SKM-1 (cell line): ENCODE measurements around the gene H1-8.
"Not testable (repeated sequence)": the region's sequence is repeated elsewhere in the genome, so short reads cannot be mapped to it uniquely, and the experiment has no call there.

Experiments
- DNase-seq: peaks from one replicate; lab custom pipeline; 2025; ENCODE audit not compliant: unreplicated experiment; lab: John Stamatoyannopoulos, UW

Gene H1-8

GRCh38 chr3:129531699-129532098 lies 11.3 kb upstream of the H1-8 start:
- DNase-seq: no peak

- no peak for DNase-seq
Observed at GRCh38 chr3:129532261-129532660, 10.7 kb upstream of the H1-8 start.

GRCh38 chr3:129533406-129533805 lies 9.6 kb upstream of the H1-8 start:
- no peak for DNase-seq

- no peak for DNase-seq
Observed at GRCh38 chr3:129534428-129535027, 8.4 kb upstream of the H1-8 start.

GRCh38 chr3:129535075-129535474 lies 7.9 kb upstream of the H1-8 start:
- no peak for DNase-seq

GRCh38 chr3:129536374-129536667 lies 6.7 kb upstream of the H1-8 start:
- DNase-seq: no peak

DNA sequence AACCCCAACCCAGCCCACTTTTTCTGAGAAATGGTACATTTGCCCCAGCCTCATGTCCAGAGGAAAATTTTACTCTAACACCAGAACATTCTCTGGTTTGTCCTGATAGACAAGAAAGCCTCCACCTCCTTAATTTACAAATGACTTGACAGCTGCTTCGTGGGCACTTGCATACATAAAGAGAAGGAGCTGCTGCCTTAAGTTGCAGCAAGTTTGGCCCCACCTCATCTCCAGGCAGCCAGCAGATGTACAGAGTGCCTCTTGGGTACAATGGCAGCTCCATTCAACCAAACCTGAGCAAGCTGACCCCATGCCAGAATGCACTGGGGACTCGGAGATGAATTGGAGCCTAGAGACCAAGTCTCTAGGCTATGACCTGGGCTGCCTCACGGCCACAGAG lies 6.2 kb upstream of the H1-8 start:
- DNase-seq: no peak

GRCh38 chr3:129539206-129539605 lies 3.8 kb upstream of the H1-8 start:
- no peak for DNase-seq

DNA sequence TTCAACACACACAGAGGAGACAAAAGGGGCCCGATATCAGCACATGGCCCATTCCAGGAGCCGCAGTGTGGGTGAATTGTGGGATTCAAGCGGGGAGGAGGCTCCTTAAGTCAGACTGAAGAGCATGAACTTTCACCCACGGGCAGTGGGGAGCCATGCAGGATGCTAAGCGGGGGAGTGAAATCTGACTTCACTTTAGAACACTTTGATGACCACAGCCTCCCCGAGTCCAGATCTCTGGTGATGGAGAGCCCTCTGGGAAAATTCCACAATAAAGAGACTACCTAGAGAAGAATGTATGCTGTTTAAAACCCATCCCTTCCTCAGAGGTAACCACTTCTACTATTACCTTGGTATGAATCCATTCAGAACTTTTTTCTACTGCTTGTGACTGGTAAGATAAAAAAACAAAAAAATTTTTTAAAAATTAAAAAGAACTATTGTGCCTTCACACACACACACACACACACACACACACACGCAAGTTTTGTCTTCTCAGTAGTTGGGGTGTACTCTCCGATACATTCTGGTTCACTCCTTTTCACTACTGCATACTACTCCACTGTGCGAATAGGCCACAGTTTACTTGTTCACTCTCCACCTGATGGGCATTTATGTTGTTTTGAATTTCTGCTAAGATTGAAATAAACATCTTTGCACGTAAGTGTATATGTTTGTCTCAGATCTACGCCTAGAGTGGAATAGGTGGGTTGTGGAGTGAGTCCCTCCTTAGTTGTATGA lies 2.0 kb upstream of the H1-8 start:
- no peak for DNase-seq

DNA sequence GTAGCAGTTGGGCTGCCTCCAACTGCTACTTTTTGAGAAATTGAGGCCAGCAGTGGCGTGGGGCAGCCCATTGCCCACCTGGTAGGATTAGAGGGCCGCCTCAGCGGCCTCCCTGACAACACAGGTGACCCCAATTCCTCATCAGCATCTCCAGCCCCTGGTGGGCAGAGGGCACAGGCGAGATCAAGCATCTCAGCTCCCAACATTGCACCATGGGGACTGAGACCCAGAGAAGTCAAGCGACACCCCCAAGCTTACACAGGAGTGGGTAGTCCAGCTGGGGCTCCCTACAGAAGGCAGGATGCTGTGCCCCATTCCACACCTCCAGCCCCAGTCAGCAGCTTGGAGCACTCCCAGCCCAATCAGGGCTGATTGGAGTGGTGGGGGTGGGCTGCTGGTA lies 228 bp upstream of the H1-8 start:
- no peak for DNase-seq

- no peak for DNase-seq
Observed at GRCh38 chr3:129543999-129544398, 1.0 kb downstream of the H1-8 start.

DNA sequence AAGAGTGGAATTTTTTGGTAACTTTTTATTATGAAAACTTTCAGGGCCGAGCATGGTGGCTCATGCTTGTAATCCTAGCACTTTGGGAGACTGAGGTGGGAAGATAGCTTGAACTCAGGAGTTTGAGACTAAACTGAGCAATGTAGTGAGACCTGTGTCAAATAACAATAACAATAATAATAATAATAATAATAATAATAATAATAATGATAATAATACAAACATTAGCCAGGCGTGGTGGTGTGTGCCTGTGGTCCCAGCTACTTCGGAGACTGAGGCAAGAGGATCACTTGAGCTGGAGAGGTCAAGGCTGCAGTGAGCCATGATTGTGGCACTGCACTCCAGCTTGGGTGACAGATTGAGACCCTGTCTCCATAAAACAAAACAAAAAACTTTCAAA lies 3.0 kb downstream of the H1-8 start:
- not testable (repeated sequence) for DNase-seq

- no peak for DNase-seq
Observed at GRCh38 chr3:129547241-129547640, 4.3 kb downstream of the H1-8 start.

DNA sequence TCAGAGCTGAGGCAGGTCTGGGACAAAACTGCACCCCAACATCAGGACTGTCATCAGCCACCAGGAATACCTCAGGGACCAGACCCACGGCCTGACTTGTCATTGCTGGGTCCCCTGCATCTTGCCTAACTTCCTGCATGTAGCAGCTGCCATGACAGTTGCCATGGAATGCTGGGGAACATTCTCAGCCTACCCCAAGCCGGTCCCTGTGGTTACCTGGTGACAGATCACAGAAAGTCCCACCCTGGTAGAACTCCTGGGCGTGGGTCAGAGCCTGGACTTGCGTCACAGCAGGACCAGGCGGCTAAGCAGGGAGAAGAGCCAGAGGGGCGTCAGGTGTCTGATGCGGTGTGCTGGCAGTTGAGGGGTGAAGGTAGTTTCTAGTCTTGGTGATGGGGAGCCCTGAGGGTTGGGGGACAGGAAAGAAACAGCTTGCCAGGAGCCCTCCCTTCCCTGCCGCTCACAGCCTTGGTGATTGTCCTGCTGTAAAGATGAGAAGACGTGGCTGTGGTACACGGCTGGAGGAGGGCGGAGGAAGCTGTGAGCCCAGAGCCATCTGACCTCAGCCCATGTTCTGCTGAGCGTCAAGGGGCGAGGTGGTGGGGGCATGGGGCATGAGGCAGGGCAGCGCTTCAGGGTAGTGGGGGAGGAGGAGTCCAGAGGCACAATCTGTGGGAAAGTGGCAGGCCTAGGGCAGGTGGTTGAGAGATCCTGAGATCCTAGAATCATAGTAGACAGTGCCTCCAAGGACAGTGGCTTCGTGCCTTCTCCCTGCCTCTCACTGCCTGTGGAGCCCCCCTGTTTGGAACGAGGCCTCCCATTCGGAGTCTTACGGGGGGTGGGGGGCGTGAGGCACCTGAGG lies 5.4 kb downstream of the H1-8 start:
- DNase-seq: no peak

DNA sequence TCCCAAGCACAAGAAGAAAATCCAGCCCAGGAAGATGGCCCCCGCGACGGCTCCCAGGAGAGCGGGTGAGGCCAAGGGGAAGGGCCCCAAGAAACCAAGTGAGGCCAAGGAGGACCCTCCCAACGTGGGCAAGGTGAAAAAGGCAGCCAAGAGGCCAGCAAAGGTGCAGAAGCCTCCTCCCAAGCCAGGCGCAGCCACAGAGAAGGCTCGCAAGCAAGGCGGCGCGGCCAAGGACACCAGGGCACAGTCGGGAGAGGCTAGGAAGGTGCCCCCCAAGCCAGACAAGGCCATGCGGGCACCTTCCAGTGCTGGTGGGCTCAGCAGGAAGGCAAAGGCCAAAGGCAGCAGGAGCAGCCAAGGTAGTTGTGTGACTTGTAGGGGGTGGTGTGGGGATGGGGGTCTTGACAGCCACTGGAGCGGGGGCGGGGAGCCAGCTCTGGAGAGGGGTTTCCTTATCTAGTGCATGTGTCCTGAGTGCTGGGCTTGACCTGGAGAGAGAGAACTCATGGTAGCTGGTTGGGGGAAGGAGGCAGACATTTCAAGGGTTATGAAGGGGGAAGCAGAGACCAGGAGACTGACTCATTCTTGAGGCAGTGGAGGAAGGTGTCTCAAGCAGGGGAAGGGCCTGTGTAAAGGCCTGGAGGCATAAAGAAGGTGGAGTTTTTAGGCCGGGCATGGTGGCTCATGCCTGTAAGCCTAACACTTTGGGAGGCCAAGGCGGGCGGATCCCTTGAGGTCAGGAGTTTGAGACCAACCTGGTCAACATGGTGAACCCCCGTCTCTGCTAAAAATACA lies 6.2 kb downstream of the H1-8 start:
- peak; percentile 54 for DNase-seq

DNA sequence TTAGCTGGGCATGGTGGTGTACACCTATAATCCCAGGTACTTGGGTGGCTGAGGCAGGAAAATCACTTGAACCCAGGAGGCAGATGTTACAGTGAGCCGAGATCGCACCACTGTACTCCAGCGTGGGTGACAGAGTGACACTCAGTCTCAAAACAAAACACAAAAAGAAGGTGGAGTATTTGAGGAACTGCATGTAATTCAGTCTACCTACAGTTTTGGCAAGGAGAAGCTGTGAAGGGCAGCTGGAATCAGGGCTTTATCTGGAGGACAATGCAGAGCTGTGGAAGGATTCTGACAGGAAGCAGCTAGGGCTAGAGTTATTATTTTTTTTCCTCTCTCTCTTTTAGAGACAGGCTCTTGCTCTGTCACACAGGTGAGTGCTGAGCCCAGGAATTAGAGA lies 6.8 kb downstream of the H1-8 start:
- DNase-seq: no peak

- DNase-seq: no peak
Observed at GRCh38 chr3:129552287-129553050, 9.5 kb downstream of the H1-8 start.

GRCh38 chr3:129553171-129553570 lies 10.2 kb downstream of the H1-8 start:
- no peak for DNase-seq

DNA sequence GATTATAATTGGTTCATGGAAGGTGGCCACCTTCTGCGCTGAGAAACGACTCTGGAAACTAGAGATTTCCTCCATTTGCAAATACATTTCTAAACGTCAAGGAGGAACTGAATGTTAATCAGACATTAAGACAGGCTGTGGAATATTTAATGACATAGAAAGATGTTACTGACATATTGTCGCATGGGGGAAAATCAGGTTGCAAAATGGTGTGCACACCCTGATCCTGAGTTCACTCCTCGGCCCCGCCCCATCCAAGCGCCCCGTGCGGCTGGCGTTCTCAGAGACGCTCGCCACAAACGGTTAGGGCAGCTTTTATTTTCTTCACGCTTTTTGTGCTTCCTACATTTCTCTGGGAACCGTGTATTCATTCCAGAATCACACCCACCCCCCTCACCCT lies 10.7 kb downstream of the H1-8 start:
- no peak for DNase-seq

- no peak for DNase-seq
Observed at GRCh38 chr3:129554356-129555152, 11.6 kb downstream of the H1-8 start.
